Tibial nerve (tissue), 4 donors: ENCODE data around the gene ATRNL1.

ENCODE experiments used
- EP300 ChIP-seq, 2 donors: sonication (generic); formaldehyde crosslinking; IDR thresholded peaks; one replicate each; pipeline ENCODE4 v1.6.1; 2017; ENCODE audit warnings: antibody characterized with exemption in 2 of 2, mild to moderate bottlenecking in 1 of 2
- POLR2A ChIP-seq, 2 donors: fragments of 450-650 bp; IDR thresholded peaks; one replicate each; pipeline ENCODE4 v1.6.1; 2017; ENCODE audit warnings: antibody characterized with exemption in 2 of 2, mild to moderate bottlenecking in 2 of 2, moderate library complexity in 2 of 2
- TF ChIP-seq, protein P1 (sequence below), 5 experiments: fragments of 200-600 bp in 3 of 5; fragments of 450-650 bp in 2 of 5; sonication (generic) in 3 of 5; IDR thresholded peaks; one replicate each; pipeline ENCODE4 v1.5.1; 2016 to 2019; ENCODE audit warnings: antibody characterized with exemption in 5 of 5, mild to moderate bottlenecking in 3 of 5, moderate library complexity in 2 of 5

DNA sequence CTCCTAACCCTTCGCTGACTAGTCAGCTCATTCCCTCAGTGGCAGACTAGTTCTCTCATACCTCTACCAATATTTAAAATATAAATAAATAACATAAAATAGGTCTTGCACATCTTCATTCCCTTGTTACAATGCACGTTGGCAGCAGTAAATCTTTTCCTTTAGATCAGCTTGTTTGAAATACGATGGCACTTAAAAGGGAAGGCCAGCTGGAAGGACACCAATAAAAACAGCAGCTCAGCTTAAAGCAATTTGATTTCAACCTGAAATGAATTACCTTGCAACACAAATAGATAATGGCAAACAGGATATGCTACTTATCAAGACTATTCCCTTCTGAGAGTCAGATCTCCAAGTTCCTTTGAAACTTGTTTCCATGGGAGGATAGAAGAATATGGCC lies 858.1 kb downstream of the ATRNL1 start:
- TF ChIP-seq, protein P1, sequence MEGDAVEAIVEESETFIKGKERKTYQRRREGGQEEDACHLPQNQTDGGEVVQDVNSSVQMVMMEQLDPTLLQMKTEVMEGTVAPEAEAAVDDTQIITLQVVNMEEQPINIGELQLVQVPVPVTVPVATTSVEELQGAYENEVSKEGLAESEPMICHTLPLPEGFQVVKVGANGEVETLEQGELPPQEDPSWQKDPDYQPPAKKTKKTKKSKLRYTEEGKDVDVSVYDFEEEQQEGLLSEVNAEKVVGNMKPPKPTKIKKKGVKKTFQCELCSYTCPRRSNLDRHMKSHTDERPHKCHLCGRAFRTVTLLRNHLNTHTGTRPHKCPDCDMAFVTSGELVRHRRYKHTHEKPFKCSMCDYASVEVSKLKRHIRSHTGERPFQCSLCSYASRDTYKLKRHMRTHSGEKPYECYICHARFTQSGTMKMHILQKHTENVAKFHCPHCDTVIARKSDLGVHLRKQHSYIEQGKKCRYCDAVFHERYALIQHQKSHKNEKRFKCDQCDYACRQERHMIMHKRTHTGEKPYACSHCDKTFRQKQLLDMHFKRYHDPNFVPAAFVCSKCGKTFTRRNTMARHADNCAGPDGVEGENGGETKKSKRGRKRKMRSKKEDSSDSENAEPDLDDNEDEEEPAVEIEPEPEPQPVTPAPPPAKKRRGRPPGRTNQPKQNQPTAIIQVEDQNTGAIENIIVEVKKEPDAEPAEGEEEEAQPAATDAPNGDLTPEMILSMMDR (IDR thresholded peaks at IDR 0.05), result no peak
- TF ChIP-seq POLR2A (IDR thresholded peaks at IDR 0.05) (no peak), EP300 (IDR thresholded peaks at IDR 0.05) (no peak)
